Measurements from ENCODE around the gene FNTB.

Gene FNTB

GRCh38 chr14:64983439-64984310, 3.0 kb upstream of the FNTB start:
- DNase-seq (ENCODE audit: low read depth), result peak; percentile 15

GRCh38 chr14:64987438-64987767, 708 bp downstream of the FNTB start:
- no peak for DNase-seq (ENCODE audit: low read depth)

- no peak for DNase-seq (ENCODE audit: low read depth)
Observed at GRCh38 chr14:64990296-64990695, 3.6 kb downstream of the FNTB start.

- no peak for DNase-seq (ENCODE audit: low read depth)
Observed at GRCh38 chr14:64990939-64991338, 4.2 kb downstream of the FNTB start.

GRCh38 chr14:64992328-64992885, 5.7 kb downstream of the FNTB start:
- DNase-seq (ENCODE audit: low read depth), result no peak

- DNase-seq (ENCODE audit: low read depth), result no peak
Observed at GRCh38 chr14:64993266-64993930, 6.7 kb downstream of the FNTB start.

- no peak for DNase-seq (ENCODE audit: low read depth)
Observed at GRCh38 chr14:64994540-64994939, 7.8 kb downstream of the FNTB start.

GRCh38 chr14:64995291-64995690, 8.6 kb downstream of the FNTB start:
- DNase-seq (ENCODE audit: low read depth), result no peak

- DNase-seq (ENCODE audit: low read depth), result no peak
Observed at GRCh38 chr14:64997108-64997794, 10.6 kb downstream of the FNTB start.

- DNase-seq (ENCODE audit: low read depth), result no peak
Observed at GRCh38 chr14:64998455-64998931, 11.8 kb downstream of the FNTB start.

- no peak for DNase-seq (ENCODE audit: low read depth)
Observed at GRCh38 chr14:65000898-65001591, 14.3 kb downstream of the FNTB start.

- no peak for DNase-seq (ENCODE audit: low read depth)
Observed at GRCh38 chr14:65001723-65002122, 15.0 kb downstream of the FNTB start.

GRCh38 chr14:65002586-65003210, 16.0 kb downstream of the FNTB start:
- no peak for DNase-seq (ENCODE audit: low read depth)

GRCh38 chr14:65003394-65003793, 16.7 kb downstream of the FNTB start:
- DNase-seq (ENCODE audit: low read depth), result no peak

- no peak for DNase-seq (ENCODE audit: low read depth)
Observed at GRCh38 chr14:65006261-65006721, 19.6 kb downstream of the FNTB start.

- DNase-seq (ENCODE audit: low read depth), result no peak
Observed at GRCh38 chr14:65007202-65007601, 20.5 kb downstream of the FNTB start.

- no peak for DNase-seq (ENCODE audit: low read depth)
Observed at GRCh38 chr14:65010211-65010931, 23.7 kb downstream of the FNTB start.

- DNase-seq (ENCODE audit: low read depth), result no peak
Observed at GRCh38 chr14:65011538-65011937, 24.8 kb downstream of the FNTB start.

- no peak for DNase-seq (ENCODE audit: low read depth)
Observed at GRCh38 chr14:65012353-65012752, 25.7 kb downstream of the FNTB start.

- DNase-seq (ENCODE audit: low read depth), result no peak
Observed at GRCh38 chr14:65015391-65015790, 28.7 kb downstream of the FNTB start.

- no peak for DNase-seq (ENCODE audit: low read depth)
Observed at GRCh38 chr14:65016471-65016870, 29.8 kb downstream of the FNTB start.
